HepG2 (cell line): ENCODE measurements around the gene COPS8. TPM values are rescaled to one million over a fixed set of nuclear protein-coding genes. Genes with fewer than 3 reads are reported as not detected.

Experiments
- ATAC-seq: fragments of 200-7000 bp; cut with Tn5 transposase; 3 replicates; pipeline ENCODE4 v1.9.1; 2020; ENCODE audit warnings: mild to moderate bottlenecking, moderate library complexity
- BruUV-seq: library from RNA; stranded (reverse); fragments of 400-500 nt; replicated peaks from 2 replicates; lab custom pipeline; 2021; lab: Mats Ljungman, UMichigan
- CTCF ChIA-PET: fragments of 300-600 bp; formaldehyde crosslinking; extraction: SDS; loops from one replicate; lab custom pipeline; 2021; ENCODE audit warnings: low total read pairs, inconsistent platforms, low intra/inter-chr PET ratio; lab: Yijun Ruan, JAX
- POLR2A ChIA-PET: fragments of 350-600 bp; sonication (Branson Sonifier 250); formaldehyde crosslinking; loops from one replicate; lab custom pipeline; 2020; ENCODE audit warnings: antibody characterized with exemption, inconsistent platforms; lab: Yijun Ruan, JAX
- DNase-seq: peaks from one replicate; pipeline ENCODE4 v3.0.0-alpha.2; 2015; ENCODE audit warnings: low spot score
- FAIRE-seq: peaks from 3 replicates; lab custom pipeline; 2011; peaks lifted over from hg19 to GRCh38; lab: Jason Lieb, UNC
- H2AFZ ChIP-seq: one replicate; pipeline ENCODE4 v1.6.1; 2011; ENCODE audit warnings: low read length, inconsistent platforms
- H3K27ac ChIP-seq: fragments of 300-600 bp; 3 replicates; pipeline ENCODE4 v1.8.0; 2011; ENCODE audit warnings: mixed run types, mild to moderate bottlenecking, mixed read lengths, low read length, inconsistent platforms; ENCODE audit not compliant: insufficient read depth; ENCODE audit errors: extremely low read length
- H3K27me3 ChIP-seq, 2 experiments: fragments of 200-600 bp in 1 of 2; 2 replicates in 1 of 2; 3 replicates in 1 of 2; pipeline versions ENCODE4 v1.6.0 to v1.8.0; 2011; ENCODE audit warnings: low read length in 2 of 2, mild to moderate bottlenecking in 2 of 2, moderate library complexity in 2 of 2, inconsistent platforms in 1 of 2; ENCODE audit not compliant: insufficient read depth in 2 of 2, control insufficient read depth in 1 of 2
- H3K36me3 ChIP-seq, 2 experiments: fragments of 200-600 bp in 1 of 2; replicated peaks in 1 of 2; 2 replicates in 1 of 2; 3 replicates in 1 of 2; pipeline versions ENCODE4 v1.5.1 to v1.8.0; 2011; ENCODE audit warnings: low read length in 2 of 2, inconsistent platforms in 1 of 2; ENCODE audit not compliant: insufficient read depth in 2 of 2, control insufficient read depth in 1 of 2
- H3K4me1 ChIP-seq: 2 replicates; pipeline ENCODE4 v1.5.1; 2012; ENCODE audit warnings: low read length, inconsistent platforms; ENCODE audit not compliant: insufficient read depth
- H3K4me2 ChIP-seq: 2 replicates; pipeline ENCODE4 v1.6.0; 2011; ENCODE audit warnings: low read depth, low read length, inconsistent platforms
- H3K4me3 ChIP-seq, 3 experiments: fragments of 200-600 bp in 1 of 3; sonication (generic), shearing (Covaris generic) in 1 of 3; replicated peaks in 1 of 3; 2 replicates each; pipeline ENCODE4 v1.5.1; 2011 to 2016; ENCODE audit warnings: low read length in 3 of 3, inconsistent platforms in 2 of 3, low read depth in 2 of 3, mild to moderate bottlenecking in 2 of 3, control low read depth in 1 of 3, mixed read lengths in 1 of 3; ENCODE audit not compliant: insufficient read depth in 1 of 3
- H3K79me2 ChIP-seq: one replicate; pipeline ENCODE4 v1.6.1; 2011; ENCODE audit warnings: low read length, inconsistent platforms; ENCODE audit not compliant: insufficient read depth
- H3K9ac ChIP-seq: 2 replicates; pipeline ENCODE4 v1.6.0; 2011; ENCODE audit warnings: mild to moderate bottlenecking, low read depth, low read length, inconsistent platforms; ENCODE audit not compliant: insufficient read depth
- H3K9me3 ChIP-seq: 2 replicates; pipeline ENCODE4 v1.5.1; 2012; ENCODE audit warnings: mild to moderate bottlenecking, low read length
- H4K20me1 ChIP-seq: 2 replicates; pipeline ENCODE4 v1.6.0; 2011; ENCODE audit warnings: inconsistent platforms, mild to moderate bottlenecking, low read length, moderate library complexity; ENCODE audit not compliant: insufficient read depth
- CCDC6 ChIP-seq: sonication (generic); formaldehyde crosslinking; IDR thresholded peaks from 2 replicates; pipeline ENCODE4 v1.8.1; 2022; ENCODE audit warnings: mild to moderate bottlenecking, missing genetic modification reagents, moderate library complexity
- ELF1 ChIP-seq: sonication (generic); formaldehyde crosslinking; IDR thresholded peaks from 2 replicates; pipeline ENCODE4 v1.4.0; 2020; ENCODE audit warnings: missing genetic modification reagents
- ELF3 ChIP-seq: IDR thresholded peaks from 2 replicates; pipeline ENCODE4 v1.6.1; 2016; ENCODE audit warnings: missing genetic modification reagents, missing compliant biosample characterization
- FOXJ3 ChIP-seq: sonication (generic); formaldehyde crosslinking; IDR thresholded peaks from 2 replicates; pipeline ENCODE4 v1.4.0; 2020; ENCODE audit warnings: missing genetic modification reagents, mild to moderate bottlenecking, borderline replicate concordance
- HDAC2 ChIP-seq: sonication (generic); formaldehyde crosslinking; IDR thresholded peaks from 2 replicates; pipeline ENCODE4 v1.4.0; 2020; ENCODE audit warnings: missing genetic modification reagents
- HNF4A ChIP-seq: sonication (generic); formaldehyde crosslinking; IDR thresholded peaks from 2 replicates; pipeline ENCODE4 v1.4.0; 2020; ENCODE audit warnings: missing genetic modification reagents
- NCOA1 ChIP-seq: sonication (generic); formaldehyde crosslinking; IDR thresholded peaks from 2 replicates; pipeline ENCODE4 v1.9.0; 2021; ENCODE audit warnings: missing genetic modification reagents
- PHF5A ChIP-seq: IDR thresholded peaks from one replicate; pipeline ENCODE4 v1.6.1; 2018; ENCODE audit warnings: low read depth, missing genetic modification reagents; ENCODE audit not compliant: unreplicated experiment
- RAD51 ChIP-seq: fragments of 450-650 bp; IDR thresholded peaks from 2 replicates; pipeline ENCODE4 v1.6.1; 2016; ENCODE audit warnings: borderline replicate concordance
- RBM39 ChIP-seq: fragments of 200-400 bp; formaldehyde crosslinking; IDR thresholded peaks from one replicate; pipeline ENCODE4 v1.6.1; 2018; ENCODE audit warnings: antibody characterized with exemption, mild to moderate bottlenecking, low read depth, low read length; ENCODE audit not compliant: poor library complexity, severe bottlenecking
- SALL1 ChIP-seq: sonication (generic); formaldehyde crosslinking; IDR thresholded peaks from 2 replicates; pipeline ENCODE4 v1.8.0; 2022; ENCODE audit warnings: mild to moderate bottlenecking, missing genetic modification reagents
- SKI ChIP-seq: fragments of 450-650 bp; IDR thresholded peaks from one replicate; pipeline ENCODE4 v1.6.1; 2018; ENCODE audit warnings: mild to moderate bottlenecking; ENCODE audit not compliant: partially characterized antibody
- SOX5 ChIP-seq: IDR thresholded peaks from 2 replicates; pipeline ENCODE4 v1.6.1; 2016; ENCODE audit warnings: borderline replicate concordance
- SOX6 ChIP-seq, 2 experiments: fragments of 450-650 bp in 1 of 2; sonication (generic) in 1 of 2; formaldehyde crosslinking in 1 of 2; IDR thresholded peaks; 2 replicates each; pipeline versions ENCODE4 v1.4.0 to v1.6.1; 2017 to 2020; ENCODE audit warnings: antibody characterized with exemption in 1 of 2, mild to moderate bottlenecking in 1 of 2, missing genetic modification reagents in 1 of 2
- TEAD3 ChIP-seq: optimal IDR thresholded peaks from 2 replicates; pipeline ENCODE3; 2016; ENCODE audit warnings: borderline replicate concordance
- XBP1 ChIP-seq: sonication (generic); formaldehyde crosslinking; IDR thresholded peaks from 2 replicates; pipeline ENCODE4 v1.5.0; 2020; ENCODE audit warnings: missing genetic modification reagents
- ZBTB7B ChIP-seq: sonication (generic); formaldehyde crosslinking; IDR thresholded peaks from 2 replicates; pipeline ENCODE4 v1.4.0; 2020; ENCODE audit warnings: missing genetic modification reagents
- ZNF331 ChIP-seq: sonication (generic); formaldehyde crosslinking; IDR thresholded peaks from 2 replicates; pipeline ENCODE4 v1.4.0; 2020; ENCODE audit warnings: missing genetic modification reagents
- ZNF552 ChIP-seq: sonication (generic); formaldehyde crosslinking; IDR thresholded peaks from 2 replicates; pipeline ENCODE4 v1.9.0; 2022; ENCODE audit warnings: missing genetic modification reagents, mild to moderate bottlenecking, borderline replicate concordance
- ZNF670 ChIP-seq: sonication (generic); formaldehyde crosslinking; IDR thresholded peaks from 2 replicates; pipeline ENCODE4 v1.8.0; 2022; ENCODE audit warnings: mild to moderate bottlenecking, missing genetic modification reagents, borderline replicate concordance
- WGBS: methylation state at CpG from one replicate; pipeline ENCODE4 v1.1.6; 2017; ENCODE audit warnings: low lambda C conversion rate; 5-methylcytosine and 5-hydroxymethylcytosine counted together
- in situ Hi-C: cut with HindIII; loops from 2 replicates; pipeline ENCODE4 v1.10.0; 2017; ENCODE audit warnings: low pct_unique_long_range_greater_than_20kb; ENCODE audit not compliant: extremely low pct_ligation_motif_present
- intact Hi-C: fragments of 100-400 bp; cut with micrococcal nuclease; formaldehyde crosslinking; loops from one replicate; pipeline ENCODE4 v1.10.0; 2022; ENCODE audit not compliant: unreplicated experiment
- polyA plus RNA-seq, 8 experiments: library from polyadenylated mRNA; depleted of rRNA in 3 of 8; stranded (reverse) in 7 of 8; unstranded in 1 of 8; fragments of >200 nt; fragmentation: Illumina TruSeq in 4 of 8; extraction: Trizol in 4 of 8; gene quantifications; 2 replicates each; pipeline versions ENCODE4 v1.2.1 to v1.2.3, GENCODE V29; 2011 to 2016; ENCODE audit warnings: low read depth in 4 of 8, missing spikeins in 1 of 8, mixed read lengths in 1 of 8; ENCODE audit not compliant: insufficient read depth in 1 of 8
- total RNA-seq, 5 experiments: library from RNA; depleted of rRNA; stranded (reverse); fragments of >200 nt; fragmentation: Illumina TruSeq; extraction: Trizol; gene quantifications; 2 replicates each; pipeline ENCODE4 v1.2.3, GENCODE V29; 2016; ENCODE audit warnings: low read depth in 1 of 5
- TF ChIP-seq, protein P1 (sequence below): sonication (generic); formaldehyde crosslinking; IDR thresholded peaks from 2 replicates; pipeline ENCODE4 v1.4.0; 2020; ENCODE audit warnings: mild to moderate bottlenecking, missing genetic modification reagents
- TF ChIP-seq, protein P2 (sequence below): sonication (generic); formaldehyde crosslinking; IDR thresholded peaks from 2 replicates; pipeline ENCODE4 v1.4.0; 2020; ENCODE audit warnings: missing genetic modification reagents

COPS8 gene
- total and polyA plus RNA-seq, 2 of the 13 experiments (the other 11 are each of a cell fraction or from before 2014, with no cell fraction given), result 86.3 to 96.6 TPM

DNA sequence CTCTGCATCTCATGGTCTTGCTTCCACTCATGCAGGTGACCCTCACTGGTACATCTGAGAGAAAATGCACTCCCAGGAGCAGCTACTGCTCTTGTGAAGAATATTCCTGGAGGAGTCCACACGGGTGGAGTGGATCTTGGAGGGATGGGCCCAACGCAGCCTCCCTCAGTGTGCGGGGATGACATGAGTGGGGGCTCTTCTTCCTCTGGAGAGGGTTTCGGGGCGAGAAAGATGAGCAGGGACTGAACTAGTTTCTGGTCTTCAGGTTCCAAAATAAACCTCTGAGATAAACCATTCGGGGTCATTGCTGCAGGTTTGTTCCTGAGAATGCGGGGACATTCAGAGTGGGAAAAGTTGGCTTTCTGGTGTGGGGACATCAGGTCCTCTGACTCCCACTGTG is 39.1 kb downstream of the COPS8 start (continued):
- TF ChIP-seq, protein P1, sequence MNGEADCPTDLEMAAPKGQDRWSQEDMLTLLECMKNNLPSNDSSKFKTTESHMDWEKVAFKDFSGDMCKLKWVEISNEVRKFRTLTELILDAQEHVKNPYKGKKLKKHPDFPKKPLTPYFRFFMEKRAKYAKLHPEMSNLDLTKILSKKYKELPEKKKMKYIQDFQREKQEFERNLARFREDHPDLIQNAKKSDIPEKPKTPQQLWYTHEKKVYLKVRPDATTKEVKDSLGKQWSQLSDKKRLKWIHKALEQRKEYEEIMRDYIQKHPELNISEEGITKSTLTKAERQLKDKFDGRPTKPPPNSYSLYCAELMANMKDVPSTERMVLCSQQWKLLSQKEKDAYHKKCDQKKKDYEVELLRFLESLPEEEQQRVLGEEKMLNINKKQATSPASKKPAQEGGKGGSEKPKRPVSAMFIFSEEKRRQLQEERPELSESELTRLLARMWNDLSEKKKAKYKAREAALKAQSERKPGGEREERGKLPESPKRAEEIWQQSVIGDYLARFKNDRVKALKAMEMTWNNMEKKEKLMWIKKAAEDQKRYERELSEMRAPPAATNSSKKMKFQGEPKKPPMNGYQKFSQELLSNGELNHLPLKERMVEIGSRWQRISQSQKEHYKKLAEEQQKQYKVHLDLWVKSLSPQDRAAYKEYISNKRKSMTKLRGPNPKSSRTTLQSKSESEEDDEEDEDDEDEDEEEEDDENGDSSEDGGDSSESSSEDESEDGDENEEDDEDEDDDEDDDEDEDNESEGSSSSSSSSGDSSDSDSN (CRISPR knock-in tag), result no peak
- TF ChIP-seq RAD51 (no peak), RBM39 (no peak)

- Histone ChIP-seq H4K20me1 (no peaks in the 10 kb centered on the region), H3K4me3 (no peak overlapping the region), H3K4me1 (peaks cover 16% of the 10 kb centered on the region), H2AFZ (no peak overlapping the region), H3K4me2 (peak overlapping the region; percentile 52), H3K27me3 (no peaks in the 10 kb centered on the region), H3K79me2 (no peaks in the 10 kb centered on the region), H3K36me3 (no peaks in the 10 kb centered on the region), H3K27ac (no peak overlapping the region), H3K9ac (no peak overlapping the region), H3K9me3 (peaks cover 19% of the 10 kb centered on the region; the same call in 1 of the 2 replicates)
- intact Hi-C loops, result no loop called here
- 0% methylated on average over 6 of the region's 6 CpGs for WGBS
- ChIA-PET POLR2A (no interaction called here), CTCF (no interaction called here)
- no TSS peak for BruUV-seq
- DNase-seq (peak; percentile 53), FAIRE-seq (peak; percentile 81), ATAC-seq (peak; percentile 93)
- in situ Hi-C loops, result no loop called here
- TF ChIP-seq CCDC6 (no peak), TEAD3 (CRISPR knock-in tag) (peak; percentile 9), SOX5 (CRISPR knock-in tag) (peak; percentile 62; the same call in 1 of the 2 replicates), PHF5A (no peak), ZNF670 (CRISPR knock-in tag) (no peak), NCOA1 (CRISPR knock-in tag) (no peak), HDAC2 (CRISPR knock-in tag) (peak; percentile 28; the same call in 1 of the 2 replicates), SALL1 (CRISPR knock-in tag) (peak; percentile 24; the same call in 1 of the 2 replicates), FOXJ3 (no peak), ELF1 (CRISPR knock-in tag) (no peak), ZNF331 (CRISPR knock-in tag) (peak; percentile 43; the same call in 1 of the 2 replicates), XBP1 (CRISPR knock-in tag) (no peak), ZBTB7B (CRISPR knock-in tag) (0 out of 2 replicates have a peak, but pooled peaks have one; percentile 34), SOX6 (IDR thresholded peaks at IDR 0.05) (no peak), SOX6 (CRISPR knock-in tag; IDR thresholded peaks at IDR 0.05) (peak; percentile 75), ZNF552 (CRISPR knock-in tag) (no peak), HNF4A (peak; percentile 86), ELF3 (CRISPR knock-in tag) (0 out of 2 replicates have a peak, but pooled peaks have one; percentile 21), SKI (no peak)
- TF ChIP-seq, protein P2, sequence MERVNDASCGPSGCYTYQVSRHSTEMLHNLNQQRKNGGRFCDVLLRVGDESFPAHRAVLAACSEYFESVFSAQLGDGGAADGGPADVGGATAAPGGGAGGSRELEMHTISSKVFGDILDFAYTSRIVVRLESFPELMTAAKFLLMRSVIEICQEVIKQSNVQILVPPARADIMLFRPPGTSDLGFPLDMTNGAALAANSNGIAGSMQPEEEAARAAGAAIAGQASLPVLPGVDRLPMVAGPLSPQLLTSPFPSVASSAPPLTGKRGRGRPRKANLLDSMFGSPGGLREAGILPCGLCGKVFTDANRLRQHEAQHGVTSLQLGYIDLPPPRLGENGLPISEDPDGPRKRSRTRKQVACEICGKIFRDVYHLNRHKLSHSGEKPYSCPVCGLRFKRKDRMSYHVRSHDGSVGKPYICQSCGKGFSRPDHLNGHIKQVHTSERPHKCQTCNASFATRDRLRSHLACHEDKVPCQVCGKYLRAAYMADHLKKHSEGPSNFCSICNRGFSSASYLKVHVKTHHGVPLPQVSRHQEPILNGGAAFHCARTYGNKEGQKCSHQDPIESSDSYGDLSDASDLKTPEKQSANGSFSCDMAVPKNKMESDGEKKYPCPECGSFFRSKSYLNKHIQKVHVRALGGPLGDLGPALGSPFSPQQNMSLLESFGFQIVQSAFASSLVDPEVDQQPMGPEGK (CRISPR knock-in tag), result peak; percentile 70
These were observed 40.3 kb downstream of the COPS8 start for GRCh38 chr2:237125967-237126366.
